Body of pancreas (tissue), 4 donors: ENCODE results near the gene TSPAN3.

Experiments
- CTCF ChIP-seq, 7 experiments: fragments of 450-650 bp in 4 of 7; fragments of 200-600 bp in 3 of 7; sonication (generic) in 3 of 7; IDR thresholded peaks; one replicate each; pipeline ENCODE4 v1.5.1; 2016 to 2019; ENCODE audit warnings: antibody characterized with exemption in 7 of 7
- POLR2A ChIP-seq, 3 donors: fragments of 450-650 bp; IDR thresholded peaks; one replicate each; pipeline ENCODE4 v1.6.1; 2016; ENCODE audit warnings: antibody characterized with exemption in 3 of 3, mild to moderate bottlenecking in 2 of 3

- TF ChIP-seq CTCF (IDR thresholded peaks at IDR 0.05), result no peak
- TF ChIP-seq POLR2A (IDR thresholded peaks at IDR 0.05), result no peak
Observed at GRCh38 chr15:77023576-77024272, 47.2 kb downstream of the TSPAN3 start.
